Brain microvascular endothelial cell (primary cell): ENCODE data around the gene RAB3GAP2.
"Not testable (repeated sequence)": the region's sequence is repeated elsewhere in the genome, so short reads cannot be mapped to it uniquely, and the experiment has no call there.

Experiments
- DNase-seq: peaks from one replicate; pipeline ENCODE4 v3.0.0-alpha.2; 2020
- H3K27ac ChIP-seq: fragments of 250-450 bp; sonication (Bioruptor Pico); 2 replicates; pipeline ENCODE4 v1.5.1; 2020; ENCODE audit warnings: mild to moderate bottlenecking, moderate library complexity
- H3K27me3 ChIP-seq: fragments of 250-450 bp; sonication (Bioruptor Pico); replicated peaks from 2 replicates; pipeline ENCODE4 v1.5.1; 2020; ENCODE audit warnings: mild to moderate bottlenecking
- H3K36me3 ChIP-seq: fragments of 250-450 bp; sonication (Bioruptor Pico); replicated peaks from 2 replicates; pipeline ENCODE4 v1.5.1; 2020; ENCODE audit warnings: mild to moderate bottlenecking
- H3K4me3 ChIP-seq: 2 replicates; pipeline ENCODE4 v1.5.1; 2011; ENCODE audit warnings: low read depth, mild to moderate bottlenecking, control low read depth, low read length, moderate library complexity
- in situ Hi-C: cut with HindIII; loops from 2 replicates; pipeline ENCODE4 v1.10.0; 2017; ENCODE audit warnings: low sequenced_read_pairs, low pct_ligation_motif_present
- TF ChIP-seq, protein P1 (sequence below): IDR thresholded peaks from 2 replicates; pipeline ENCODE4 v1.5.1; 2011; ENCODE audit warnings: low read depth, mild to moderate bottlenecking, moderate library complexity, low read length, control low read depth, inconsistent platforms; ENCODE audit errors: missing control alignments

RAB3GAP2 gene

DNA sequence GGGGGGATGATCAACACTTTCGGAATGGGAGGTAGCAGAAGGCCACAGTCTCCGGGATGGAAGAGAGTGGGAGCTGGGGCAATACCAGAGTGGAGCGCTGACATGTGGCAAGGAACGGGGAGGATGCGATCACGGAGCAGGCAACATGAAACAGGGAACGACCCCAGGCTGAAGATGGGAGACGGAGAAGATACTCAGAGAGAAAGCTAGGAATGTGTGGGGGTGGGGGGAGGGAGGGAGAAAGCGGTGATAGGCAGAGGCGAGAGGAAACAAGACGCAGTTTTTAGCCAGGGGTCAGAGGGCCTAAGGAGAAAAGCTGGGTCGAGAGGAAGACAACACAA, 577 bp downstream of the RAB3GAP2 start:
- in situ Hi-C loops, result no loop called here
- peak; percentile 9 for DNase-seq
- Histone ChIP-seq H3K27me3 (no peaks in the 10 kb centered on the region), H3K27ac (peak overlapping the region; percentile 91), H3K4me3 (peak overlapping the region; percentile 97), H3K36me3 (no peaks in the 10 kb centered on the region)
- TF ChIP-seq, protein P1, sequence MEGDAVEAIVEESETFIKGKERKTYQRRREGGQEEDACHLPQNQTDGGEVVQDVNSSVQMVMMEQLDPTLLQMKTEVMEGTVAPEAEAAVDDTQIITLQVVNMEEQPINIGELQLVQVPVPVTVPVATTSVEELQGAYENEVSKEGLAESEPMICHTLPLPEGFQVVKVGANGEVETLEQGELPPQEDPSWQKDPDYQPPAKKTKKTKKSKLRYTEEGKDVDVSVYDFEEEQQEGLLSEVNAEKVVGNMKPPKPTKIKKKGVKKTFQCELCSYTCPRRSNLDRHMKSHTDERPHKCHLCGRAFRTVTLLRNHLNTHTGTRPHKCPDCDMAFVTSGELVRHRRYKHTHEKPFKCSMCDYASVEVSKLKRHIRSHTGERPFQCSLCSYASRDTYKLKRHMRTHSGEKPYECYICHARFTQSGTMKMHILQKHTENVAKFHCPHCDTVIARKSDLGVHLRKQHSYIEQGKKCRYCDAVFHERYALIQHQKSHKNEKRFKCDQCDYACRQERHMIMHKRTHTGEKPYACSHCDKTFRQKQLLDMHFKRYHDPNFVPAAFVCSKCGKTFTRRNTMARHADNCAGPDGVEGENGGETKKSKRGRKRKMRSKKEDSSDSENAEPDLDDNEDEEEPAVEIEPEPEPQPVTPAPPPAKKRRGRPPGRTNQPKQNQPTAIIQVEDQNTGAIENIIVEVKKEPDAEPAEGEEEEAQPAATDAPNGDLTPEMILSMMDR, result no peak

DNA sequence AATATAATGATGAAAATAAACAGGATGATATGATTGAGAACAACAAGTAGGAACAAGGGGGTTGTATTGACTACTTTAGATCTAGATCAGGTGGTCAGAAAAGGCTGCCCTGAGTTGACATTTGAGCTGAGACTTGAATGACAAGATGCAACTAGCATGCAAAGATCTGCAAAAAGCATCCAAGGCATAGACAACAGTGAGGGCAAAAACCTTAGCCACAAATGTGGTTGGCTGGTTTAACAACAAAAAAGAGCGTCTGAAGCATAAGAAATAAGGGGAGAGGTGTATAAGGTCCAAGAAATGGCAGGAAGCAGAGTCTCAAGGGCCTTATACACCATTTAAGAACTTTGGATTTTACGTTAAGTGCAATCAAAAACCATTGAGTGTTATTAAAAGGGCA, 3.2 kb downstream of the RAB3GAP2 start:
- TF ChIP-seq, protein P1, result no peak
- H3K4me3 ChIP-seq, result no peak overlapping the region
- no peaks in the 10 kb centered on the region for H3K36me3 ChIP-seq
- no peak overlapping the region for H3K27ac ChIP-seq
- H3K27me3 ChIP-seq, result no peaks in the 10 kb centered on the region
- no peak for DNase-seq
- in situ Hi-C loops, result no loop called here

DNA sequence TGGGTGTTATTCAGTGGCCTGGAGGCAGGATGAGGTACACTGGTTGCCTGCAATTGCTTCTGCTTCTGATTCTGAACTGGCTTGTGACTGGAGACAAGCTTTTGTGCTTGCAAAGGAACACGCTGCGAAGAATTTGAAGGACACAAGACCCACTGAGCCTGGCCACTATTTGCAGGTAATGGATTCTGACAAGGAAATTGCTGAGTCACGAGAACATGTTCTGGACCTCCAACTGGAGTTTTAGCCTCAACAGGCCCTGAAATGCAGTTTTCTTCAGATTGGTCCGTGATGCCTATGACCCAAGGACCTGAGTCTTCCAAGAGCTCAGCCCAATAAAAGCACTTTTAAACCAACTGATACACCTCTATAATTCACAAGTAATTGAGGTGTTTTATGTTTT, 4.6 kb downstream of the RAB3GAP2 start:
- no peaks in the 10 kb centered on the region for H3K36me3 ChIP-seq
- H3K27ac ChIP-seq, result no peak overlapping the region
- in situ Hi-C loops, result no loop called here
- TF ChIP-seq, protein P1, result no peak
- H3K27me3 ChIP-seq, result no peaks in the 10 kb centered on the region
- no peak overlapping the region for H3K4me3 ChIP-seq
- no peak for DNase-seq

DNA sequence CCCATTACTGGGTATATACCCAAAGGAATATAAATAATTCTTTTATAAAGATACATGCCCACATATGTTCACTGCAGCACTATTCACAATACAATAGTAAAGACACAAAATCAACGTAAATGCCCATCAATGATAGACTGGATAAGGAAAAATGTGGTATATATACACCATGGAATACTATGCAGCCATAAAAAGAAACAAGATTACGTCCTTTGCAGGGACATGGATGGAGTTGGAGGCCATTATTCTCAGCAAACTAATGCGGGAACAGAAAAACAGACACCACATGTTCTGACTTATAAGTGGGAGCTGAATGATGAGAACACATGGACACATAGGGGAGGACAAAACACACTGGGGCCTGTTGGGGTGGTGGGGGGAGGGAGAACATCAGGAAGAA, 12.0 kb downstream of the RAB3GAP2 start:
- H3K27ac ChIP-seq, H3K4me3 ChIP-seq, H3K27me3 ChIP-seq, in situ Hi-C loops, DNase-seq, H3K36me3 ChIP-seq: not testable (repeated sequence)

DNA sequence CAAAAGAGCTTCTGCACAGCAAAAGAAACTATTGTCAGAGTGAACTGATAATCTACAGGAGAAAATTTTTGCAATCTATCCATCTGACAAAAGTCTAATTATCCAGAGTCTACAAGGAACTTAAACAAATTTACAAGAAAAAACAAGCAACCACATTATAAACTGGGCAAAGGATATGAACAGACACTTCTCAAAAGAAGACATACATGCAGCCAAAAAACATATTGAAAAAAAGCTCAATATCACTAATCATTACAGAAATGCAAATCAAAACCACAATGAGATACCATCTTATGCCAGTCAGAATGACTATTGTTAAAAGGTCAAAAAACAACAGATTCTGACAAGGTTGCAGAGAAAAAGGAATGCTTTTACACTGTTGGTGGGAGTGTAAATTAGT, 12.5 kb downstream of the RAB3GAP2 start:
- H3K27me3 ChIP-seq, H3K4me3 ChIP-seq, in situ Hi-C loops, H3K27ac ChIP-seq, DNase-seq, H3K36me3 ChIP-seq: not testable (repeated sequence)

DNA sequence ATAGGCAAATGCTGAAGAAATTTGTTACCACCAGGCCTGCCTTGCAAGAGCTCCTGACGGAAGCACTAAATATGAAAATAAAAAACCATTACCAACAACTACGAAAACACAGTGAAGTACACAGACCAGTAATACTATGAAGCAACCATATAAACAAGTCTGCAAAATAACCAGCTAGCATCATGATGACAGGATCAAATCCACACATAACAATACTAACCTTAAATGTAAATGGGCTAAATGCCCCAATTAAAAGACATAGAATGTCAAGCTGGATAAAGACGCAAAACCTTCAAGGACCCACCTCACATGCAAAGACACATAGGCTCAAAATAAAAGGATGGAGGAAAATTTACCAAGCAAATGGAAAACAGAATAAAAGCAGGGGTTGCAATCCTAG, 16.1 kb downstream of the RAB3GAP2 start:
- H3K27me3 ChIP-seq, DNase-seq, H3K4me3 ChIP-seq, H3K36me3 ChIP-seq, in situ Hi-C loops, H3K27ac ChIP-seq: not testable (repeated sequence)

DNA sequence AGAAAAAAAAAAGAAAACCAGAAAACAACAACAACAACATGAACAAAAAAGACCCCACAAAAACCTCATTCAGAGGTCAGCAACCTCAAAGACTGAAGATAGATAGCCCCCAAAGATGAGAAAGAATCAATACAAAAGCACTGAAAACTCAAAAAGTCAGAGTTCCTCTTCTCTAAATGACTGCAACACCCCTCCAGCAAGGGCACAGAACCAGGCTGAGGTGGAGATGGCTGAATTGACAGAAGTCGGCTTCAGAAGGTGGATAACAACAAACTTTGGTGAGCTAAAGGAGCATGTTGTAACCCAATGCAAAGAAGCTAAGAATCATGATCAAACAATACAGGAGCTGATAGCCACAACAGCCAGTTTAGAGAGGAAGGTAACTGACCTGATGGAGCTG, 17.0 kb downstream of the RAB3GAP2 start:
- TF ChIP-seq, protein P1, result no peak
- in situ Hi-C loops, result no loop called here
- no peak for DNase-seq
- peaks cover 10% of the 10 kb centered on the region for H3K36me3 ChIP-seq
- H3K27me3 ChIP-seq, result no peaks in the 10 kb centered on the region
- no peak overlapping the region for H3K27ac ChIP-seq
- H3K4me3 ChIP-seq, result no peak overlapping the region

DNA sequence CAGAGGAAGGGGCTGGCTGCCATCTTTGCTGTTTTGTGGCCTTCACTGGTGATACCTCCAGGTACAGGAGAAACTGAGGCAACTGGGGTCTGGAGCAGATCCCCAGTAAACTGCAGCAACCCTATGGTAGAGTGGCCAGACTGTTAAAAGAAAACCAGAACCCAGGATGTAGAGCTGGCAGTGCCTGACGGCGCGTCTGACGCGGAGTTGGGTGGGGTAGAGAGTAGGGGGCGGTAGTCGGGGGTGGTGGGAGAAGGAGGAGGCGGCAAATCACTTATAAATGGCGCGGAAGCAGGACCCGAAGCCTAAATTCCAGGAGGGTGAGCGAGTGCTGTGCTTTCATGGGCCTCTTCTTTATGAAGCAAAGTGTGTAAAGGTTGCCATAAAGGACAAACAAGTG, 19.0 kb downstream of the RAB3GAP2 start:
- H3K27ac ChIP-seq, H3K27me3 ChIP-seq, H3K4me3 ChIP-seq, DNase-seq, in situ Hi-C loops: not testable (repeated sequence)
- H3K36me3 ChIP-seq, result peaks cover 15% of the 10 kb centered on the region
